Muscle of back (tissue), 13 donors: ENCODE data around the gene COPB1. TPM values are rescaled to one million over a fixed set of nuclear protein-coding genes. Genes with fewer than 3 reads are reported as not detected.
A peak's percentile ranks its signal among the peaks of the same experiment; 100 is the strongest.
"Not testable (repeated sequence)": the region's sequence is repeated elsewhere in the genome, so short reads cannot be mapped to it uniquely, and the experiment has no call there.

ENCODE experiments used
- DNase-seq, 3 donors: peaks; one replicate each; pipeline versions ENCODE4 v3.0.0 to v3.0.0-alpha.2; 2013
- long read RNA-seq, 9 donors: transcript quantifications; one replicate each; lab custom pipeline, GENCODE V29; 2026
- polyA plus RNA-seq, 10 donors: library from polyadenylated mRNA; unstranded; fragments of 120-200 nt; gene quantifications; one replicate each; pipeline ENCODE4 v1.2.1, GENCODE V29; 2013; ENCODE audit not compliant: insufficient read length in 10 of 10

COPB1 gene
- 100 to 1,000 TPM in 4 of 10 donors, 10 to 100 TPM in 6; 91.8 to 122 (median 97.9) TPM for polyA plus RNA-seq
- long read RNA-seq, donor 1, transcript COPB1-202 (22 exons, 3,382 nt) = major isoform, 11 of 30 reads
- long read RNA-seq, donor 1, partial matches to known transcripts = 11 of 30 reads
- long read RNA-seq, donor 1, other reads (novel, unspliced or antisense) = 7 of 30 reads
- long read RNA-seq, donor 2, transcript COPB1-202 (22 exons, 3,382 nt) = major isoform, 8 of 15 reads
- long read RNA-seq, donor 2, partial matches to known transcripts = 0 of 15 reads
- long read RNA-seq, donor 2, other reads (novel, unspliced or antisense) = 5 of 15 reads
- long read RNA-seq, donor 3 = 0 reads
- long read RNA-seq, donor 4, transcript COPB1-202 (22 exons, 3,382 nt) = major isoform, 8 of 15 reads
- long read RNA-seq, donor 4, partial matches to known transcripts = 6 of 15 reads
- long read RNA-seq, donor 4, other reads (novel, unspliced or antisense) = 0 of 15 reads
- long read RNA-seq, donor 5, transcript COPB1-202 (22 exons, 3,382 nt) = major isoform, 6 of 11 reads
- long read RNA-seq, donor 5, partial matches to known transcripts = 5 of 11 reads
- long read RNA-seq, donor 5, other reads (novel, unspliced or antisense) = 0 of 11 reads
- long read RNA-seq, donor 6, transcript COPB1-202 (22 exons, 3,382 nt) = major isoform, 7 of 8 reads
- long read RNA-seq, donor 6, partial matches to known transcripts = 0 of 8 reads
- long read RNA-seq, donor 6, other reads (novel, unspliced or antisense) = 0 of 8 reads
- long read RNA-seq, donor 7, partial matches to known transcripts = 0 of 5 reads
- long read RNA-seq, donor 7, other reads (novel, unspliced or antisense) = 0 of 5 reads
- long read RNA-seq, donor 8, transcript COPB1-202 (22 exons, 3,382 nt) = major isoform, 8 of 19 reads
- long read RNA-seq, donor 8, partial matches to known transcripts = 11 of 19 reads
- long read RNA-seq, donor 8, other reads (novel, unspliced or antisense) = 0 of 19 reads
- long read RNA-seq, donor 9, partial matches to known transcripts = 0 of 1 reads
- long read RNA-seq, donor 9, other reads (novel, unspliced or antisense) = 0 of 1 reads

DNA sequence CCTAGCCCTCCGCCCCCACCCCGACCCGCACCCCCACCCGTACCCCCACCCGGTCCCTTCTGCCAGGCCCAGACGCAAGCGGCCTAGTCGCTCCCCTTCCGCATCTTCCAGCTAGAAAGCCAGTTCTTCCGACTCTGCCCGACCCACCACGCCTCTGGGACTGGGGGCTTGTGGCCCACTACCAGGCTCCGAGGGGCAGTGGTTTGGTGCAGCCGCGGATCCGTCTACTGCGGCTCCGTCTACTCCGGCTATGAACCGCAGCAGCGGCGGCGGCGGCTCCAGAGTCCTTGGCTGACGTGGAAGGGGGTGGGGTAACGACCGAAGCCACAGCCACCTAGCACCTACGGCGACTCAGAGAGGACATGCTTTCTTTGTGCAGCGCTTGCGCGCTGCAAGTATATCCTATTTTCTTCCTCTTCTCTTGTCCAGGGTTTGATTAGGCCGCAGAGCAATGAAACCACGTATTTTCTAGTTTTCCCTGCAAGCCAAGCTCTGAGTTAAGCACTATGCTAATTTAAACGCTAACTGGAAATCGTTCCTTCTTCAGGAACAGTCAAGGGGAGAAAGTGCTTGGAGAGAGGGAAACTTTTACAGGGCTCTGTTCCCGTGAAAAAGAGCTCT lies at the start of gene COPB1:
COPB1 (minus strand) TSS at position 252 of the 621 bp plus-strand sequence. CDS start 883 bp downstream, outside the sequence.
- DNase-seq = peak; percentile 95 to 99 (median 96)

GRCh38 chr11:14547440-14547839 lies 47.8 kb upstream of the COPB1 start:
- no peak for DNase-seq

- no peak for DNase-seq
Measured at GRCh38 chr11:14546672-14547071, 47.1 kb upstream of the COPB1 start.

DNA sequence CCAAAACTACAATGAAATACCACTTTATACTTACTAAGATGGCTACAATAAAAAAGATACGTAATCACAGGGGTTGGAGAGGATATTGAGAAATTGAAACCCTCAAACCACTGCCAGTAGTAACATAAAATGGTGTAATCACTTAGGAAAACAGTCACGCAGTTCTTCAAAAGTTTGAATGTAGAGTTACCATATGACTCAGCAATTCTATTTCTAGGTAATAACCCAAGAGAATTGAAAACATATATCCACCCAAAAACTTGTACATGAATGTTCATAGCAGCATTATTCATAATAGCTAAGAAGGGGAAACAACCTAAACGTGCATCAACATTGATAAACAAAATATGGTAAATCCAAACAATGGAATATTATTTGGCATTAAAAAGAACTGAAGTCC lies 45.0 kb upstream of the COPB1 start:
- DNase-seq = no peak

DNA sequence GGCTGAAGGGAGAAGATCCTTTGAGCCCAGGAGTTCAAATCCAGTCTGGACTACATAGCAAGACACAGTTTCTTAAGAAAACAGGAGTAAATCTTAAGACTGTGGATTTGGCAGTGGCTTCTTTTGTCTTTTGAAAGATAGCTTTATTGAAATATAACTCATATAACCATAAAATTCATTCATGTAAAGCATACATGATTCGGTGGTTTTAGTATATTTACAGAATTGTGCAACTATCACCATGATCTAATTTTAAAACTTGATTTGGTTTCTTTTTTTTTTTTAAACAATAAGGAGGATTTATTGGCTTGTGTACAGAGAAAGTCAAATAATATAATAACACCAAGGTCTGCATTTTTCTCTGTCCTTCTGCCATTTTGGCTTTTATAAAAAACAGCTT lies 43.6 kb upstream of the COPB1 start:
- DNase-seq = no peak

DNA sequence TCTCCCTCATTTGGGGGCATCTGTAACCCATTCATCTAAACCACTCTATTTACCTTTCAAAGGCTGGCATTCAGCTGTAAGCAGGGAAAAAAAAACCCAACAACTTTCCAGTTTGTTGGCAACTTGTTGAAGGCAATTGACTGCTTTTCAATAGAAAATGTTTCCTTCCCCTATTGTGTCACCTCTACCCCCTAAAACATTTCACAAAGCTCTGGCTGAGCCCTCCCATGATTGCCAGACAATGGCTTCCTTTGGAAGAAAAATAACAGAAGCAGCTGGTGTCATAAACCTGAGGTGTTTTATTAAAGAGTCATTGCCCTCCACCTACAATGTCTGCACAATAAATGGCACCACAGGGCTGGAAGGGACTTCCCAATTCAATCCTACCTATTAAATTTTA lies 42.7 kb upstream of the COPB1 start:
- DNase-seq = no peak

- peak in 1 of 3 donors; percentile 46 for DNase-seq
Measured at GRCh38 chr11:14541192-14541947, 41.8 kb upstream of the COPB1 start.

DNA sequence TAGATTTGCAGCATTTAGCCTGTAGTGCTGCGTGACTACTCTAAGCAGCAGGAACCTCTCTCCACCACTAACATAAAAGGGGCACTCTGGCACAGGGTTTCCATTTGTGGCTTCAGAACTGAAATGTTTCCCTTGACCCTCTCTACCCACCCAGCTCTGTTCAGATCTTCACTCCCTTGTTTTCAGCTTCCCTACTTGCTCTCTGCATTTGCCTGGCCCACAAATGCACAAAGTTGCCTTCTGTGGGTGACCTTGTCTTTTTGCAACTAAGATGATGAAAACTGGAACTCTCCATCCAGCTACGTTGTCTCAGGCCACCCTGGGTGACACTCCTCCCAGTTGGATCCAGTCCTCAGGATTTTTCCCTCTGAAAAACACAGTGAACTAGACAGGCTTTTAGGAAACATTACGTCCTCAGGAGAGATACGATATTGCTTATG lies 40.4 kb upstream of the COPB1 start:
- DNase-seq = no peak

DNA sequence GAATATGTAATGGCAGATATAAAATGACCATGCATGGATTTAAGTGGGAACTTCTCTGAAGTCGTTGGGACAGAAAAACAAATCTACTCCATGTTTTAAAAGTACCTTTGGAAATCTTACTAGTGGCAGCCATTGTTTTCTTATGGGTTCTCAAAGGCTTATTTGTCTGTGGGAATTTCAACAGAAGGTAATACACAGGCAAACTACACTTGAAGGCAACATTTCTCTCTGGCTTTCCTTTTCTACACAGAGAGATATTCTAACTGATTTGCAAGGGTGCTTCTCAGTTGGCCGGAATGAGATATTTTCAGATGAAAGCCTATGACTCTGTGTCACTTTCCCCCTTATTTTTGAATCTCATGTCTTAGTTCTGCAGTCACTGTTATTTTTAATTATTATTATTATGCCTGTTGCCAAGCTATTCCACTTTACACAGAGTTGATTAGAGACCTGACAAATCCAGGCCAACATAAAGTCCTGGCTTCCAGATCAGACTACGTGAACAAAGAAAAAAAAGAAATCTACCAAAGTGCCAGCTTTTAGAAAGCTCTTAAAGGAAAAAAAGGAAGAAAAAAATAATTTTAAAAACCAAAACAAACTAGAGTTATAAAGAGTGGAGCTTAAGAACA lies 39.4 kb upstream of the COPB1 start:
- DNase-seq = no peak

- no peak for DNase-seq
Measured at GRCh38 chr11:14538271-14538925, 38.8 kb upstream of the COPB1 start.

DNA sequence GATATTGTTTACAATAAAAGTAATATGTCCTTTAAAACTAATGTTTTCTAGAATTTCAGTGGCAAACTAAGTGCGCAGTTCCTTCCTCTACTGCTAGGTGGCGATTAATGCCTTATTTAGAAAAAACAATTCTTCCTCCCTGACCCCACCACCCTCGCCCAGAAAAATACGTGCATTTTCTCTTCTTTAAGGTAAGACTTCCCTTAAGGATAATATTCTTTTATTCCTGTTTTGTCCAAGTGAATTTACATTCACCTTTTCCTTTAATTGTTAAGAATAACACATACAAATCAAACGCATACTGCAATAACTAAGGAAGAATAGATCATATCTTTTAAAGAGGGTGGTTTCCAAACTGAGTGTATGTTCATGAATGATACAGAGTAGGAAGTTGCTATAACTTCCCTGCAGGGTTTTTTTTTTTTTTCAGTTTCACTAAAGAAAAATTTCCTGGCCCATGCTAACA lies 37.6 kb upstream of the COPB1 start:
- peak in 1 of 3 donors; percentile 46 for DNase-seq

GRCh38 chr11:14535166-14535565 lies 35.6 kb upstream of the COPB1 start:
- DNase-seq = not testable (repeated sequence)

DNA sequence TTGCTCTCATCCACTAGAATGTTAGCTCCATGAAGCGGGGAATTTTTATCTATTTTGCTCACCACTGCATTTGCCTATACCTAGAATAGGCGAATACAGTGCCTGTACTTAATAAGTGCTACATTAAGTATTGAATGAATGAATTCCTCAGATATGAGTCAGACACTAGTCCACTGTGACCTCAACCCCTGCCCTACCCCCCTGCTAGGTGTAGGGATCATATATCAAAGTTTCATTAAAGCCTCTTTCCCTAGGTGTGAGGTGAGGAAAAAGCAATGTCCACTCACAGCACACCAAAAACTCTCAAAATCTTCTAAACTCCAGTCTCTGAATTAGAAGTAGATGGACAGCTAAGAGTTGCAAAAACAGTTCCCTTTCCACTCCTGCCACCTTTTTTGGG lies 30.3 kb upstream of the COPB1 start:
- no peak for DNase-seq

GRCh38 chr11:14529321-14529720 lies 29.7 kb upstream of the COPB1 start:
- no peak for DNase-seq

- no peak for DNase-seq
Measured at GRCh38 chr11:14522801-14523200, 23.2 kb upstream of the COPB1 start.

- no peak for DNase-seq
Measured at GRCh38 chr11:14522245-14522644, 22.6 kb upstream of the COPB1 start.

- DNase-seq = no peak
Measured at GRCh38 chr11:14520747-14521151, 21.1 kb upstream of the COPB1 start.

GRCh38 chr11:14519917-14520746 lies 20.5 kb upstream of the COPB1 start, which contains the start of gene PSMA1:
Gene PSMA1 (minus strand): TSS chr11:14520386. CDS start chr11:14520299, 87 bp downstream.
- peak; percentile 95 to 98 (median 97) for DNase-seq

GRCh38 chr11:14519597-14519916 lies 19.9 kb upstream of the COPB1 start:
- DNase-seq = no peak
